HepG2 (cell line): ENCODE results near the gene FAM83C. TPM values are rescaled to one million over a fixed set of nuclear protein-coding genes. Genes with fewer than 3 reads are reported as not detected.
"Not testable (repeated sequence)": the region's sequence is repeated elsewhere in the genome, so short reads cannot be mapped to it uniquely, and the experiment has no call there.

Experiments
- ATAC-seq: fragments of 200-7000 bp; cut with Tn5 transposase; 3 replicates; pipeline ENCODE4 v1.9.1; 2020; ENCODE audit warnings: mild to moderate bottlenecking, moderate library complexity
- BruUV-seq: library from RNA; stranded (reverse); fragments of 400-500 nt; replicated peaks from 2 replicates; lab custom pipeline; 2021; lab: Mats Ljungman, UMichigan
- CTCF ChIA-PET: fragments of 300-600 bp; formaldehyde crosslinking; extraction: SDS; loops from one replicate; lab custom pipeline; 2021; ENCODE audit warnings: low total read pairs, inconsistent platforms, low intra/inter-chr PET ratio; lab: Yijun Ruan, JAX
- POLR2A ChIA-PET: fragments of 350-600 bp; sonication (Branson Sonifier 250); formaldehyde crosslinking; loops from one replicate; lab custom pipeline; 2020; ENCODE audit warnings: antibody characterized with exemption, inconsistent platforms; lab: Yijun Ruan, JAX
- DNase-seq: peaks from one replicate; pipeline ENCODE4 v3.0.0-alpha.2; 2015; ENCODE audit warnings: low spot score
- FAIRE-seq: peaks from 3 replicates; lab custom pipeline; 2011; peaks lifted over from hg19 to GRCh38; lab: Jason Lieb, UNC
- H2AFZ ChIP-seq: one replicate; pipeline ENCODE4 v1.6.1; 2011; ENCODE audit warnings: low read length, inconsistent platforms
- H3K27ac ChIP-seq: fragments of 300-600 bp; 3 replicates; pipeline ENCODE4 v1.8.0; 2011; ENCODE audit warnings: mixed run types, mild to moderate bottlenecking, mixed read lengths, low read length, inconsistent platforms; ENCODE audit not compliant: insufficient read depth; ENCODE audit errors: extremely low read length
- H3K27me3 ChIP-seq, 2 experiments: fragments of 200-600 bp in 1 of 2; 2 replicates in 1 of 2; 3 replicates in 1 of 2; pipeline versions ENCODE4 v1.6.0 to v1.8.0; 2011; ENCODE audit warnings: low read length in 2 of 2, mild to moderate bottlenecking in 2 of 2, moderate library complexity in 2 of 2, inconsistent platforms in 1 of 2; ENCODE audit not compliant: insufficient read depth in 2 of 2, control insufficient read depth in 1 of 2
- H3K36me3 ChIP-seq, 2 experiments: fragments of 200-600 bp in 1 of 2; replicated peaks in 1 of 2; 2 replicates in 1 of 2; 3 replicates in 1 of 2; pipeline versions ENCODE4 v1.5.1 to v1.8.0; 2011; ENCODE audit warnings: low read length in 2 of 2, inconsistent platforms in 1 of 2; ENCODE audit not compliant: insufficient read depth in 2 of 2, control insufficient read depth in 1 of 2
- H3K4me1 ChIP-seq: 2 replicates; pipeline ENCODE4 v1.5.1; 2012; ENCODE audit warnings: low read length, inconsistent platforms; ENCODE audit not compliant: insufficient read depth
- H3K4me2 ChIP-seq: 2 replicates; pipeline ENCODE4 v1.6.0; 2011; ENCODE audit warnings: low read depth, low read length, inconsistent platforms
- H3K4me3 ChIP-seq, 3 experiments: fragments of 200-600 bp in 1 of 3; sonication (generic), shearing (Covaris generic) in 1 of 3; replicated peaks in 1 of 3; 2 replicates each; pipeline ENCODE4 v1.5.1; 2011 to 2016; ENCODE audit warnings: low read length in 3 of 3, inconsistent platforms in 2 of 3, low read depth in 2 of 3, mild to moderate bottlenecking in 2 of 3, control low read depth in 1 of 3, mixed read lengths in 1 of 3; ENCODE audit not compliant: insufficient read depth in 1 of 3
- H3K79me2 ChIP-seq: one replicate; pipeline ENCODE4 v1.6.1; 2011; ENCODE audit warnings: low read length, inconsistent platforms; ENCODE audit not compliant: insufficient read depth
- H3K9ac ChIP-seq: 2 replicates; pipeline ENCODE4 v1.6.0; 2011; ENCODE audit warnings: mild to moderate bottlenecking, low read depth, low read length, inconsistent platforms; ENCODE audit not compliant: insufficient read depth
- H3K9me3 ChIP-seq: 2 replicates; pipeline ENCODE4 v1.5.1; 2012; ENCODE audit warnings: mild to moderate bottlenecking, low read length
- H4K20me1 ChIP-seq: 2 replicates; pipeline ENCODE4 v1.6.0; 2011; ENCODE audit warnings: inconsistent platforms, mild to moderate bottlenecking, low read length, moderate library complexity; ENCODE audit not compliant: insufficient read depth
- ATF7 ChIP-seq, 2 experiments: fragments of 450-650 bp in 1 of 2; sonication (generic) in 1 of 2; formaldehyde crosslinking in 1 of 2; IDR thresholded peaks; 2 replicates each; pipeline versions ENCODE4 v1.4.0 to v1.6.1; 2016 to 2020; ENCODE audit warnings: antibody characterized with exemption in 1 of 2, mild to moderate bottlenecking in 1 of 2, missing genetic modification reagents in 1 of 2
- RXRB ChIP-seq: IDR thresholded peaks from 2 replicates; pipeline ENCODE4 v1.6.1; 2016; ENCODE audit warnings: borderline replicate concordance, missing genetic modification reagents, missing compliant biosample characterization
- ZMYM4 ChIP-seq: sonication (generic); formaldehyde crosslinking; IDR thresholded peaks from 2 replicates; pipeline ENCODE4 v1.8.1; 2023; ENCODE audit warnings: mild to moderate bottlenecking, missing genetic modification reagents
- WGBS: methylation state at CpG from one replicate; pipeline ENCODE4 v1.1.6; 2017; ENCODE audit warnings: low lambda C conversion rate; 5-methylcytosine and 5-hydroxymethylcytosine counted together
- in situ Hi-C: cut with HindIII; loops from 2 replicates; pipeline ENCODE4 v1.10.0; 2017; ENCODE audit warnings: low pct_unique_long_range_greater_than_20kb; ENCODE audit not compliant: extremely low pct_ligation_motif_present
- intact Hi-C: fragments of 100-400 bp; cut with micrococcal nuclease; formaldehyde crosslinking; loops from one replicate; pipeline ENCODE4 v1.10.0; 2022; ENCODE audit not compliant: unreplicated experiment
- polyA plus RNA-seq, 8 experiments: library from polyadenylated mRNA; depleted of rRNA in 3 of 8; stranded (reverse) in 7 of 8; unstranded in 1 of 8; fragments of >200 nt; fragmentation: Illumina TruSeq in 4 of 8; extraction: Trizol in 4 of 8; gene quantifications; 2 replicates each; pipeline versions ENCODE4 v1.2.1 to v1.2.3, GENCODE V29; 2011 to 2016; ENCODE audit warnings: low read depth in 4 of 8, missing spikeins in 1 of 8, mixed read lengths in 1 of 8; ENCODE audit not compliant: insufficient read depth in 1 of 8
- total RNA-seq, 5 experiments: library from RNA; depleted of rRNA; stranded (reverse); fragments of >200 nt; fragmentation: Illumina TruSeq; extraction: Trizol; gene quantifications; 2 replicates each; pipeline ENCODE4 v1.2.3, GENCODE V29; 2016; ENCODE audit warnings: low read depth in 1 of 5
- TF ChIP-seq, protein P1 (sequence below): sonication (generic); formaldehyde crosslinking; IDR thresholded peaks from 2 replicates; pipeline ENCODE4 v1.4.0; 2020; ENCODE audit warnings: mild to moderate bottlenecking, missing genetic modification reagents
- TF ChIP-seq, protein P2 (sequence below): sonication (generic); formaldehyde crosslinking; IDR thresholded peaks from 2 replicates; pipeline ENCODE4 v1.4.0; 2020; ENCODE audit warnings: missing genetic modification reagents, borderline replicate concordance
- TF ChIP-seq, protein P3 (sequence below): sonication (generic); formaldehyde crosslinking; IDR thresholded peaks from 2 replicates; pipeline ENCODE4 v1.5.0; 2020; ENCODE audit warnings: mild to moderate bottlenecking, missing genetic modification reagents, moderate library complexity

Gene FAM83C
- total and polyA plus RNA-seq, 2 of the 13 experiments (the other 11 are each of a cell fraction or from before 2014, with no cell fraction given) = 0.04 TPM; not detected in 1

DNA sequence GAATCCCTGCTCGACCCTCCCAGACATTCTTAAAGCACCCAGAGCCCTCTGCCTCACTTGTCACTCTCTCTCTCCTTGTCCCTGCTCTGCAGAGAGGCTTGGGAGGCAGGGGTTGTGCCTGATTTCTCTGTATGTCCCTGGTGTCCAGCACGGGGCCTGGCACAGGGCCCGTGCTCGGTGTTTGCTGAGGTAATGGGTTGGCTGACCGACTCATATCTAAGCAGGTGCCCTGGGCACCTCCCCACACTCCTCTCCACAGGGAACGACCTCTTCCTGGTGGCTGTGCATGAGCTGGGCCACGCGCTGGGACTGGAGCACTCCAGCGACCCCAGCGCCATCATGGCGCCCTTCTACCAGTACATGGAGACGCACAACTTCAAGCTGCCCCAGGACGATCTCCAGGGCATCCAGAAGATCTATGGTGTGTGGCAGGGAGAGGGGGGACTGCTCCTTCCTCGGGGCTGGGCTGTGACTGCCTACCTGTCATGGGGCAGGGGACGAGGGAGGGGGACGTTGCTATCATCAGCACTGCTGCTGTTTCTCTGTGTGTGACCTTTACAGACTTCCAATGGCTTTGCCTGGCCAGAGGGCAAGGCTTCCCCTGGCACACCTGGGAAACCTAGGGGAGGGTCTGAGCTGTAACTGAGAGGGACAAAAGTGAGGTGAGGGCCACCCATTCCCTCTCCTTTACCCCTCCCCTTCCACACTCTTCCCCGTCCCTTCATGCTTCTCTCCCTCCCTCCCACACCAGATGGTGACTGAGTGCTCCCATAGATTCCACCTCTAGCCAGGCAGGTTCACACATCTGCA is 28.5 kb downstream of the FAM83C start (continued):
- TF ChIP-seq, protein P1, sequence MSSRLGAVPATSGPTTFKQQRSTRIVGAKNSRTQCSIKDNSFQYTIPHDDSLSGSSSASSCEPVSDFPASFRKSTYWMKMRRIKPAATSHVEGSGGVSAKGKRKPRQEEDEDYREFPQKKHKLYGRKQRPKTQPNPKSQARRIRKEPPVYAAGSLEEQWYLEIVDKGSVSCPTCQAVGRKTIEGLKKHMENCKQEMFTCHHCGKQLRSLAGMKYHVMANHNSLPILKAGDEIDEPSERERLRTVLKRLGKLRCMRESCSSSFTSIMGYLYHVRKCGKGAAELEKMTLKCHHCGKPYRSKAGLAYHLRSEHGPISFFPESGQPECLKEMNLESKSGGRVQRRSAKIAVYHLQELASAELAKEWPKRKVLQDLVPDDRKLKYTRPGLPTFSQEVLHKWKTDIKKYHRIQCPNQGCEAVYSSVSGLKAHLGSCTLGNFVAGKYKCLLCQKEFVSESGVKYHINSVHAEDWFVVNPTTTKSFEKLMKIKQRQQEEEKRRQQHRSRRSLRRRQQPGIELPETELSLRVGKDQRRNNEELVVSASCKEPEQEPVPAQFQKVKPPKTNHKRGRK (CRISPR knock-in tag) = 0 out of 2 replicates have a peak, but pooled peaks have one; percentile 47
- peak; percentile 50; the same call in 1 of the 2 replicates for TF ChIP-seq ZMYM4 (CRISPR knock-in tag)

DNA sequence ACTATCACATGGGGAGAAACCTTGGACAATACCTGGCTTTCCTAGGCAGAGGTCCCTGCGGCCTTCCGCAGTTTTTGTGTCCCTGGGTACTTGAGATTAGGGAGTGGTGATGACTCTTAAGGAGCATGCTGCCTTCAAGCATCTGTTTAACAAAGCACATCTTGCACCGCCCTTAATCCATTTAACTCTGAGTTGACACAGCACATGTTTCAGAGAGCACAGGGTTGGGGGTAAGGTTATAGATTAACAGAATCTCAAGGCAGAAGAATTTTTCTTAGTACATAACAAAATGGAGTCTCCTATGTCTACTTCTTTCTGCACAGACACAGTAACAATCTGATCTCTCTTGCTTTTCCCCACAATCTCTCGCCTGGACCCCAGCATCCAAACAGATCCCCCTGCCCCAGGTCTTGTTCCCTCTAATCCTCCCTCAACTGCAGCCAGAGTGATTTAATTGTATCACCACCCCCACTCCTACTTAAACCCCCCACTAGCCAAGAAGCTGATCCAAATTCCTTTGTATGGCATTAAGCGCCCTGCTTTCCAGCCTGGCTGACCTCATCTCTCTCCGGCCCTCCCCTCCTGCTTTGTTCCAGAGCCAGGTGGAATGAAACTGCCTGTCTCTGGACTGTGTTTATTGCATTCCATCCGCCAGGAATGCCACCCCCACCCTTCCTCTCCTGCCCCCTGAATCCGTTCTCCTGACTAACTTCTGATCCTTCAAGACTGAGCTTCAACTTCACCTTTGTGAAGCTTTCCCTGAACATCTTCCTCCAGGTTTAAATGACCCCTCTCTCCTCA is 29.3 kb downstream of the FAM83C start:
- Histone ChIP-seq H3K9ac (peak overlapping the region; percentile 41), H3K4me3 (peak overlapping the region; percentile 11 to 53 (median 44); a peak in 5 of 6 replicates), H3K4me1 (peaks cover 39% of the 10 kb centered on the region), H3K4me2 (peak overlapping the region; percentile 77), H3K27ac (peak overlapping the region; percentile 36)
- H2AFZ ChIP-seq; H3K36me3 ChIP-seq; CTCF ChIA-PET; H3K79me2 ChIP-seq; H3K9me3 ChIP-seq; H4K20me1 ChIP-seq; H3K27me3 ChIP-seq; TF ChIP-seq ATF7 (CRISPR knock-in tag; IDR thresholded peaks at IDR 0.05): not testable (repeated sequence)
- POLR2A ChIA-PET = interaction anchor here (0.6 to 3.8 kb wide), 13 partner anchors 21 to 479 kb away, joined by 3 to 27 read pairs (median 4); partner anchors contain the start of genes ACSS2, CEP250, EDEM2 and EIF6
- in situ Hi-C loops (loop anchor here (5.0 to 10.0 kb wide), 2 partner anchors 46 to 388 kb away; partner anchors contain the start of genes ACSS2 and GGT7), intact Hi-C loops (loop anchor here (5.0 kb wide), 1 partner anchor 286 kb away; no protein-coding TSS in a partner anchor)
- ATAC-seq (peak; percentile 83), DNase-seq (peak; percentile 87), FAIRE-seq (peak; percentile 67)
- BruUV-seq = TSS peak; percentile 49
- 14% methylated on average over 5 of the region's 8 CpGs for WGBS
- TF ChIP-seq RXRB (CRISPR knock-in tag) (peak; percentile 23; the same call in 1 of the 2 replicates), ATF7 (IDR thresholded peaks at IDR 0.05) (peak; percentile 41; the same call in 1 of the 2 replicates)
- TF ChIP-seq, protein P2, sequence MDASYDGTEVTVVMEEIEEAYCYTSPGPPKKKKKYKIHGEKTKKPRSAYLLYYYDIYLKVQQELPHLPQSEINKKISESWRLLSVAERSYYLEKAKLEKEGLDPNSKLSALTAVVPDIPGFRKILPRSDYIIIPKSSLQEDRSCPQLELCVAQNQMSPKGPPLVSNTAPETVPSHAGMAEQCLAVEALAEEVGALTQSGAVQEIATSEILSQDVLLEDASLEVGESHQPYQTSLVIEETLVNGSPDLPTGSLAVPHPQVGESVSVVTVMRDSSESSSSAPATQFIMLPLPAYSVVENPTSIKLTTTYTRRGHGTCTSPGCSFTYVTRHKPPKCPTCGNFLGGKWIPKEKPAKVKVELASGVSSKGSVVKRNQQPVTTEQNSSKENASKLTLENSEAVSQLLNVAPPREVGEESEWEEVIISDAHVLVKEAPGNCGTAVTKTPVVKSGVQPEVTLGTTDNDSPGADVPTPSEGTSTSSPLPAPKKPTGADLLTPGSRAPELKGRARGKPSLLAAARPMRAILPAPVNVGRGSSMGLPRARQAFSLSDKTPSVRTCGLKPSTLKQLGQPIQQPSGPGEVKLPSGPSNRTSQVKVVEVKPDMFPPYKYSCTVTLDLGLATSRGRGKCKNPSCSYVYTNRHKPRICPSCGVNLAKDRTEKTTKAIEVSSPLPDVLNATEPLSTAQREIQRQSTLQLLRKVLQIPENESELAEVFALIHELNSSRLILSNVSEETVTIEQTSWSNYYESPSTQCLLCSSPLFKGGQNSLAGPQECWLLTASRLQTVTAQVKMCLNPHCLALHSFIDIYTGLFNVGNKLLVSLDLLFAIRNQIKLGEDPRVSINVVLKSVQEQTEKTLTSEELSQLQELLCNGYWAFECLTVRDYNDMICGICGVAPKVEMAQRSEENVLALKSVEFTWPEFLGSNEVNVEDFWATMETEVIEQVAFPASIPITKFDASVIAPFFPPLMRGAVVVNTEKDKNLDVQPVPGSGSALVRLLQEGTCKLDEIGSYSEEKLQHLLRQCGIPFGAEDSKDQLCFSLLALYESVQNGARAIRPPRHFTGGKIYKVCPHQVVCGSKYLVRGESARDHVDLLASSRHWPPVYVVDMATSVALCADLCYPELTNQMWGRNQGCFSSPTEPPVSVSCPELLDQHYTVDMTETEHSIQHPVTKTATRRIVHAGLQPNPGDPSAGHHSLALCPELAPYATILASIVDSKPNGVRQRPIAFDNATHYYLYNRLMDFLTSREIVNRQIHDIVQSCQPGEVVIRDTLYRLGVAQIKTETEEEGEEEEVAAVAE (CRISPR knock-in tag) = peak; percentile 29; the same call in 1 of the 2 replicates
- TF ChIP-seq, protein P3, sequence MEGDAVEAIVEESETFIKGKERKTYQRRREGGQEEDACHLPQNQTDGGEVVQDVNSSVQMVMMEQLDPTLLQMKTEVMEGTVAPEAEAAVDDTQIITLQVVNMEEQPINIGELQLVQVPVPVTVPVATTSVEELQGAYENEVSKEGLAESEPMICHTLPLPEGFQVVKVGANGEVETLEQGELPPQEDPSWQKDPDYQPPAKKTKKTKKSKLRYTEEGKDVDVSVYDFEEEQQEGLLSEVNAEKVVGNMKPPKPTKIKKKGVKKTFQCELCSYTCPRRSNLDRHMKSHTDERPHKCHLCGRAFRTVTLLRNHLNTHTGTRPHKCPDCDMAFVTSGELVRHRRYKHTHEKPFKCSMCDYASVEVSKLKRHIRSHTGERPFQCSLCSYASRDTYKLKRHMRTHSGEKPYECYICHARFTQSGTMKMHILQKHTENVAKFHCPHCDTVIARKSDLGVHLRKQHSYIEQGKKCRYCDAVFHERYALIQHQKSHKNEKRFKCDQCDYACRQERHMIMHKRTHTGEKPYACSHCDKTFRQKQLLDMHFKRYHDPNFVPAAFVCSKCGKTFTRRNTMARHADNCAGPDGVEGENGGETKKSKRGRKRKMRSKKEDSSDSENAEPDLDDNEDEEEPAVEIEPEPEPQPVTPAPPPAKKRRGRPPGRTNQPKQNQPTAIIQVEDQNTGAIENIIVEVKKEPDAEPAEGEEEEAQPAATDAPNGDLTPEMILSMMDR = peak; percentile 34; the same call in 1 of the 2 replicates
